GM18507 (cell line): ENCODE results near the gene RNFT2.
"Not testable (repeated sequence)": the region's sequence is repeated elsewhere in the genome, so short reads cannot be mapped to it uniquely, and the experiment has no call there.

Experiments used
- DNase-seq: peaks from one replicate; pipeline ENCODE4 v3.0.0; 2011; ENCODE audit warnings: low read depth; ENCODE audit not compliant: insufficient read length; ENCODE audit errors: extremely low spot score
- FAIRE-seq: peaks from 2 replicates; lab custom pipeline; 2011; peaks lifted over from hg19 to GRCh38; lab: Jason Lieb, UNC

RNFT2 gene

DNA sequence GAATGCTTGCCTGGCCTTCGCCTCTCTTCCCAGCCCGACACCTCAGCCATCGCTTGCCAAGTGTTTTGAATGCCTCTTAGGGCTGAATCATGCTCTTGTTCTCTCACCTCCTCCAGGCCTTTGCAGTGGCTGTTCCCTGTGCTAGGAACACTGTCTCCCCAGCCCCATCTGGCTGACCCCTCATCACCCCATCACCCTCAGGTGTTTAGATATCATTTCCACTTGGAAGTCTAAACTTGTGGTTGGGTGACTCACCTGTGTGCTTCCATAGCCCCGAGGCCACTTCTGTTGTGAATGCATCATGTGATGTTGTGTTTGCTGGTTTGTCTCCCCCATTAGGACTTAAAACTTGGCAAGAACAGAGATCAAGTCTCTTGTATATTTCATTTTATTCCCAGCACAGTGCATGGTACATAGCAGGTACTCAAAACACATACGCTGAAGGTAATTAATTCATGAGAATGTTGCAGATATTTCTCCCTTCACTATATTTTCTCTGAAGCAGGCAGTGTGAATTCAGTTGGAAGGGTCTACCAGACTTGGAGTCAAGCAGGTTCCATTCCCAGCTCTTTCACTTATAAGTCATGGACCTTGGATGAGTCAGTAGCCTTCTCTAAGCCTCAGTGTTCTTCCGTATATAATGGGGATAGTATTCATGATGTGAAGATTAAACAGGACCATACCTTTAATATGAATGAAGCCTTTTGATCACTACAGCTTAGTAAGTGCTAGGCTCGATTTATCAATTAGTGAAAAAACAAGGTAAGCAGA, 75.3 kb downstream of the RNFT2 start:
- FAIRE-seq (no peak), DNase-seq (no peak)

- DNase-seq, FAIRE-seq: not testable (repeated sequence)
Measured at GRCh38 chr12:116814766-116815165, 76.7 kb downstream of the RNFT2 start.

DNA sequence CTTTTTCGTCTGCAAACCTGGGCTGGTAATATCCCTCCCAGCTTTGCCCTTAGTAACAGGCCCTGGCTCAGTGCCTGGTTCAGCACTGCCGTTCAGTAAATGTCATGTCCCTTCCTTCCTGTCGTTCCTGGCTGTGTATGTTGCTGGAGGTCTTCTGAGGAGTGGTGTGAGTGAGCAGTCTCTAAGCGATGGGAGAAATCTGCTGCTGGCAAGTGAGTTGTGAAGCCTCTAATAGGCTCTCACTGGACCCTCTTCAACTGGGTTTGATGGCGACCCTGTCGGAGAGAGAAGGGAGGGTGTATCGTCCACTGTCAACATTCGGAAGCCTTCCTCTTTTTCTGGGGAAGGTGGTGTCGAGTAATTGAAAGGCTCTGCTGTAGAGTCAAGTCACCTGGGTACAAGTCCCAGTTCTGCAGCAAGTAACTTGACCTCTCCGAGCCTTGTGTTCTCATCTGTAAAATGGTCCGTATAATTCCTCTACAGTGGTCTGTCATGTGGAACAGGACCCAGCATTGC, 80.3 kb downstream of the RNFT2 start:
- FAIRE-seq (no peak), DNase-seq (no peak)

DNA sequence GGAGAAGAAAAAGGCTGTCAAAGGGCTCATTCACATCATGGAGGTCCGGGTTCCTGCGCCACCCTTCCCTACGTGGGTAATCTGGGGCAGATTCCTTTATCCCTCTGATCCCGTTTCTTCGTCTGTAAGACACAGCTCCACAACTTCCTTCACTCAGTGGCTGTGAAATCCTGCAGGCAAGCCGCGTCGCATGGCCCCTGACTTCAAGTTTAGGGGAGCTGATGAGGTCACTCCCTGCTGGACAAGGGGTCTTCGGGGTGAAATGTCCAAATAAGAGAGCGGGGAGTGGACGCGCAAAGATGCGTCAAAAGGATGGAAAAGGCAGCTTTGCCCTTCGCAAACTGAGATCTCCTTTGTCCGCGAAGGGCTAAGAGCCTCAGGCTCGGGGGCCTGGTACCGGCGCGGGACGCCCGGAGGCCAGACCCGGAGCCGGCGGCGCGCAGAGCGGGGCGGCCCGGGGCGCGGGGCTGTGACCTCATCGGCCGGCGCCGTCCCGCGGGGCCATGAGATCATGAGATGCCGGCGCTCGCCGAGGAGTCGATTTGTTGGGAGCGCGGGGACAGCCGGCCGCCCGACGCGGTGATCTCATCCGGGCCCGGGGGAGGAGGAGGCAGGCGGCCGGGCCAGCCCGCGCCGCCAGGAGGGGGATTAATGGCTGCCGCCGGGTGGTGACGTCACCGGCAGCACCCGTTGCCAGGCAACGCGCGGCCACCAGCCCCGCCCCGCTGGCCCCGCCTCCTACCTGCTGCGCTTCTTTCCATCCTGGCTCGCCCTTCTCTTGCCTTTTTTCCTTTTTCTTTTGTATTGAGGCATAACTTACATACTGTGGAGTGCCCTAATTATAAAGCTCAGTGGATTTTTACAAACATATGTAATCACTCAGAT, 81.1 kb downstream of the RNFT2 start:
- peak; percentile 87 for FAIRE-seq
- peak; percentile 96 for DNase-seq

GRCh38 chr12:116820064-116820656, 82.0 kb downstream of the RNFT2 start:
- DNase-seq (no peak), FAIRE-seq (no peak)

DNA sequence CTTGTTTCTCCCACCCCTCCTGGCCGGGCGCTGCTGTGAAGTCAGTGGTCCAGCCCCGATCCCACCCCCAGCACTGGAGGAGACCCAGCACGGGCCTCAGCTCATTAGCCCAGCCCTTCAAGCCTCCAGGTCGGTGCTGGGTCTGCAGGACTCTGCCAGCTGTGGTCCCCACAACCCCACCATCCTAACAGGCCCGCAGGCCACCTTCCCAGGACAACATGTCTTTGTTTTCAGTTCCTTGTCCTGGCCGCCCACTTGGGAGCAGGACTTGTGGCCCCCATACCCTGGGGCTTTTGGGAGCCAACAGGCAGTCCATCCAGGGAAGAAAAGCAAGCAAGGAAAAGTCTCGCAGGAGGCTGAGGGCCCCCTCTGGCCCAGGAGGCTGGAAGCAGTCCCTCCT, 83.2 kb downstream of the RNFT2 start:
- FAIRE-seq (no peak), DNase-seq (no peak)

- FAIRE-seq (no peak), DNase-seq (no peak)
Measured at GRCh38 chr12:116827432-116827831, 89.3 kb downstream of the RNFT2 start.

GRCh38 chr12:116832353-116832752, 94.2 kb downstream of the RNFT2 start:
- no peak for DNase-seq
- no peak for FAIRE-seq

- no peak for FAIRE-seq
- DNase-seq: no peak
Measured at GRCh38 chr12:116833474-116833873, 95.4 kb downstream of the RNFT2 start.

- no peak for FAIRE-seq
Measured at GRCh38 chr12:116835484-116835883, 97.4 kb downstream of the RNFT2 start.

GRCh38 chr12:116837097-116837496, 99.0 kb downstream of the RNFT2 start:
- FAIRE-seq (no peak), DNase-seq (no peak)

More at GRCh38 chr12:116835484-116835883, 97.4 kb downstream of the RNFT2 start:
- DNase-seq: no peak

DNA sequence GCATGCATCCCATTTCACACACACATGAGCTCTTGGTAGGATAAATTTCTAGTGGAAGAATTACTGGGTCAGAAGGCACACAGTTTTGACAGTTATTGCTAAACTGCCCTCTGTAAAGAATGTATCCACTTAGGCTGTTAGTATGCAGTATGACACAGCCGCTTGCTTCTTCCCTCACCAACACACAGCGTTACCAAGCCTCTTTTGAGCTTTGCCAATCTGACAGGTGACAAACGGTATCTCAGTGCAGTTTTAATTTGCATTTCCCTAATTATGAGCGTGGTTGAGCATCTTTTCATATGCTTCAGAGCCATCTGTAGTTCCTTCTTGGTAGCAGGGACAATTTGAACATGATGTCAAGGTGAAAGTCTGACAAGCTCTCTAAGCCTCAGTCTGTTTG, 100.2 kb downstream of the RNFT2 start:
- no peak for DNase-seq
- FAIRE-seq: no peak

- FAIRE-seq: no peak
- DNase-seq: no peak
Measured at GRCh38 chr12:116839287-116839830, 101.2 kb downstream of the RNFT2 start.

DNA sequence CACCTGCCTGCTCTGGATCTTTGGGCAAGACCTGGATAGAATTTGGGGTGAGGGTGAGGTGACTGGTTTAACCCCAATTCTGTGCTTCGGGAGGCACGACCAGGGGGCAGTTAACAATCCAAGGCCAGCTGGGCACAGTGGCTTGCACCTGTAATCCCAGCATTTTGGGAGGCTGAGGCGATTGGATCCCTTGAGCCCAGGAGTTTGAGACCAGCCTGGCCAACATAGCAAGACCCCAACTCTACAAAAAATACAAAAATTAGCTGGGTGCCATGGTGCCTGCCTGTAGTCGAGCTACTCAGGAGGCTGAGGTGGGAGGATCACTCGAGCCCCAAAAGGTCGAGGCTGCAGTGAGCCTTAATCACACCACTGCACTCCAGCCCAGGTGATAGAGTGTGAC, 105.0 kb downstream of the RNFT2 start:
- no peak for FAIRE-seq

GRCh38 chr12:116849216-116849615, 111.1 kb downstream of the RNFT2 start:
- no peak for FAIRE-seq
- no peak for DNase-seq

More for the DNA sequence above, 105.0 kb downstream of the RNFT2 start:
- no peak for DNase-seq

- no peak for DNase-seq
- FAIRE-seq: no peak
Measured at GRCh38 chr12:116852303-116852702, 114.2 kb downstream of the RNFT2 start.

GRCh38 chr12:116853507-116853906, 115.4 kb downstream of the RNFT2 start:
- FAIRE-seq: no peak
- no peak for DNase-seq

DNA sequence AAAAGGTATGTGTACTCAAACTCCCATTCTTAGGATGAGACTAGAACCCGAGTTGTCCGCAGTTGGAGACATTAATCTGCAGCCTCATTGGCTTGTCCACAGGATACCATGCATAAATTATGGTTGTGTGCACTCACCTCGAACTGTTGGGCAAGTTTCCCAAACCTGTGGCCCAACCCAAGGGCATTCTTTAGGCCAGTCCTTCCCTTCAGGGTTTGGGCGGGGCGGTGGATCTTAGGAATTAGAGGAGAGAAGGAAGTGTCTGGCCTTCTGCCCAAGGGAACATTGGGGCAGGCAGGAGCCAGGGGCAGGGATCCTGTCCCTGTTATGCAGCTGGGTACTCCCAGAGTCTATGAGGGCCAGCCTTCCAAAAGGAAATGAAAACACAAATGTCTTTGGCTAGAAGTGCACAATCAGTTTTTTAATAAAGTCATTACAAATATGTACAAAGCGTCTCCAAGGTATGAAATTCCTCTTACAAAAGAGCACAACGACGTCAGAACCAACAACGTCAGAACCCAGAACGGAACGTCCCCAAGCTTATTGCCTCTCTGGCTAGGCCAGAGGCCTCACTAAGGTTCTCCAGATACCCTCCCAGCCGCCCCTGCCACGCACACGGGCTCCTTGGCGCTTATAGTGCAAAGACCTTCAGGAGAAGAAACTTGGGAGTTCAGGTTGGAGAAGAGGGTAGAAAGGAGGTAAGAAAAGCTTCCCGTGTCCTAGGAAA, 117.8 kb downstream of the RNFT2 start:
- no peak for DNase-seq
- FAIRE-seq: no peak

DNA sequence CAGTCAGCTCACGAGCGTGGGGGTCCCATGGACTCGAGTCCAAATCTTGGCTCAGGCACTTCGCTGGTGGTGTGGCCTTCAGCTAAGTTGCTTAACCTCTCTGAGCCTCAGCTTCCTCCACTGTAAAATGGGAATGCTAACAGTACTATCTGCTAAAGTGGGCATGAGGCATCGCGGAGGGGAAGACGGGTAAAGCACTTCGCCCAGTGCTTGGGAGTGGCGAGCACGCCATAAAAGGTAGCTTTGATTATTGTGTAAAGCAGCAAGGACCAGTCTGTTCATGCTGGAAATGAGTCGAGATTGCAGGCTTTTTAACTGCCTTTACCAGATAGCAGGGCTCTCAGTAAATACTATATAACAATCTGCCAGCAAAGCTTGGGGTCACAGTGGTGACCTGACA, 118.6 kb downstream of the RNFT2 start:
- DNase-seq (no peak), FAIRE-seq (no peak)
